GM19372 (cell line): ENCODE data around the gene PTPRG.

Experiments
- ATAC-seq: cut with Tn5 transposase; IDR thresholded peaks from one replicate; pipeline ENCODE4 v1.9.1; 2021; ENCODE audit warnings: mild to moderate bottlenecking, low read depth, moderate library complexity; ENCODE audit not compliant: unreplicated experiment

Gene PTPRG

DNA sequence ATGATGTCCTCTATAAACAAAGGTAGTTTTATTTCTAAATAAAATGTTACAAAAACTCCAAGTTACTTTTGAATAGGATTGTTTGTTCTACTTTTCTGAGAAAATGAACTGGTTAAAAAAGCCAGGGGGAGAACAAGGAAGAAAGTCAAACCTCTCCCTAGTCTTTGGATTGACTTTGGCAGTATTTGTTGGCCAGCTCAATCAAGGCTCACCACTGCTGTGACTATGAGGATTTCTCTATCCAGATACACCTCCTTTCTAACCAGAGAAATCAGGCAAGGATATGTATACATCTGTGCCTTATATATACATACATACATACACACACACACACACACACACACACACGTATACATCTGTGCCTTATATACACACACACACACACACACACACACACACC lies 704.2 kb downstream of the PTPRG start:
- ATAC-seq = no peak

DNA sequence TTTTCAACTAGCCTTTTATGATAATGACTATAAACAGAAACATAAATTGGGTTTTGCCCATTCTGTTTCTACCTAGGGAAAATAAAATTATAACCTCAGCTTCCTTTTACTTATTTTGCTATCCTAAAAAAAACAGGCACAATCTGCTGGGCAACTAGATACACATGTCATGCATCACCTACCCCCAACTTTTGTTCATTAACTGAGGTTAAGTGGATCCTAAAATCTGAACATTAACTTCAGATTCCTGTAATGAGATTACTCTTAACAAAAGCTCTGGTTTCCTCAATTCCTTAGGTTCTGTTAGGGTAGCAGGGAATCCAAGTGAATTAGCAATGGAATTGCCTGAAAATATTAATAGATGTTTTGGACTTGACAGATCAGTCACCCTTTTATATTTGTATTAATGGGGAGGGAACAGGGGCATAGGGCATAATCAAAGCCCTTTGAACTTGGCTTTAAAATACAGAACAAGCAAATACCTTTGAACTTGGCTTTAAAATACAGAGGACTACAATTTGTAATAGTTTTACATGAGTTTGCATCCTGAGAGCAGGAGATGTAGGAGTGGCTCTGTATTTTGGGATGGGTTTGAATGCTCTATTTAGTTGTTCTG lies 705.4 kb downstream of the PTPRG start:
- no peak for ATAC-seq

DNA sequence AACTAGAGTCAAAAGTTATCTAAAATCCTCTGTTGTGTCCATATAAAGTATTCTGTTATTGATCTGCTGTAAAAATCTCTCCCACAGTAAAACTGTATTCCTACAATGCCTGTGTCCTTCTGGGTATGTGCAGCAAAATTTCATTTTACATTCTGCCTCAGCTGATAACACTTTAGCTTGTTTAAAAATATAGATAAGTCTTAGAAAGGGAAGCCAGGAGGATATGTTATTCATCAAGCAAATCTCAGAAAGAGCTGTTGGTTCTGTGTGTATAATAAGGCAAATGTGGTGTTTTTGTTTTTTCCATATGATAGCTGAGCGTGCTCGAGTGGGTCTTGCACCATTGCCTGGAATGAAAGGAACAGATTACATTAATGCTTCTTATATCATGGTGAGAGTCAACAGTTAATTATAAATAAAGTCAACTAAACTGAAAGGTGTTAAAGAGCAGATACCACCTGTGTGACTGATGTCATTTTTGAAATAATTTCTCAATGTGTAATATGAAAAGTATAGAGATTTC lies 715.3 kb downstream of the PTPRG start:
- no peak for ATAC-seq

DNA sequence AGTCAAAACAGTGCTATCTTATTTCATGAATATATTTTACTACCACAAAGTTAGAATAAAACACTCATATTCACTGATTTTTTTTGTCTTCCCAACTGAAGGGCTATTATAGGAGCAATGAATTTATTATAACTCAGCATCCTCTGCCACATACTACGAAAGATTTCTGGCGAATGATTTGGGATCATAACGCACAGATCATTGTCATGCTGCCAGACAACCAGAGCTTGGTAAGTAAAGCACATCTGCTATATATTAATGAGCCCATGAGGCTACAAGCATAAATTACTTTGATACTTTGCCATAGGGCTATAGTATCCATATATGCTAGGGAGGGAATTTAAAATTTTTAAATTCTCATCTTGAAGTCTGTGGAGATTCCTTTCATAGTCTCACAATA lies 716.1 kb downstream of the PTPRG start:
- ATAC-seq = no peak

DNA sequence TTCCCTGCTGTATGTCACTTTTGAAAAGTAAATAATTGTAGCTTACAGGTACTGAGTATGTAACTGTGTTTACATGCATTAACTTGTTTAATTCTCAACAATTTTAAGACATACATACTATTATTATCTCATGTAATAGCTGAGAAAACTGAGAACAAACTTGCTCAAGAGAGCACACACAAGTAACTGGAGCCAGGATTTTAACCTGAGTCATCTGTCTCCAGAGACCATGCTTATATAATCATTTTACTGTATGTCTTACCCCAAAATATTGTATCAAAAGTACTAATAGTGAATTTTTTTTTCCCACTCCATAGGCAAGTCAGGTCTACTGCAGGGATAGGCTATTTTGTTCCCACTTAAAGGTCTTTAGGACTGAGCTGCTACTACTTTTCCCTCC lies 716.6 kb downstream of the PTPRG start:
- ATAC-seq = no peak

DNA sequence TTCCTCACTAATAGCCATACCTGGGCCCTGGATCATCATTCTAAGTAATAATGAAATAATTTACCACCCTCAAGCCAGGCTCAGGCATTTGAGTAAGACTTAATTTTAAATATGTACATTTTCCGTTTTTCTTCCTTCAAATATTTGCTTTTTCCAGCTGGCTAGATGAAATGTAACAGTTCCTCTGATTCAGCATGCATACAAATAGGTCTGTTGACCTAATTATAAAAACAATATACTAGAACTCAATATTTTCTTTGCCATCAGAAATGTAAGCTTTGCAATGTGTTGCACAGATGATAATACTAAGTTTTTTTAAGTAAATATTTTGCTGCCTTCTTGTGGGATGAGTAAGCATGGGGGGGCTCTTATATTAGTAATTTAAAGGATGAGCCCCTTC lies 720.4 kb downstream of the PTPRG start:
- ATAC-seq = no peak

DNA sequence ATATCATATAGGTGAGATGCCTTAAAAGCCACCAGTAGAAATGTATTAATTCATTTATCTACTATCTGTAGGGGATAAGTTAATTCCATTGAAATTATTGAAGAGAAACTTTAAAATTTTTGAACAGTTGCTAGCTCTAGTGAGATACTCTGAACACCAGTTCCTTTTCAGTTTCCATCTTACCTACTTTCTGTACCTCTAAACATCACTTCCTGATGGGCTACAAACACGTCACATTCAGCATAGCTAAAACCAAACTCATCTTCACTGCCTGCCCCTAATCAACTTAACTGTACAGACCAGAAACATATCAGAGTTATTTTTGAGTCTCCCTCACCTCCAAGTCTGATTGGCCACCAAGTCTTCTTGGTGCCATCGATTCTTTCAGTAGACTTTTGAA lies 723.1 kb downstream of the PTPRG start:
- ATAC-seq = no peak

DNA sequence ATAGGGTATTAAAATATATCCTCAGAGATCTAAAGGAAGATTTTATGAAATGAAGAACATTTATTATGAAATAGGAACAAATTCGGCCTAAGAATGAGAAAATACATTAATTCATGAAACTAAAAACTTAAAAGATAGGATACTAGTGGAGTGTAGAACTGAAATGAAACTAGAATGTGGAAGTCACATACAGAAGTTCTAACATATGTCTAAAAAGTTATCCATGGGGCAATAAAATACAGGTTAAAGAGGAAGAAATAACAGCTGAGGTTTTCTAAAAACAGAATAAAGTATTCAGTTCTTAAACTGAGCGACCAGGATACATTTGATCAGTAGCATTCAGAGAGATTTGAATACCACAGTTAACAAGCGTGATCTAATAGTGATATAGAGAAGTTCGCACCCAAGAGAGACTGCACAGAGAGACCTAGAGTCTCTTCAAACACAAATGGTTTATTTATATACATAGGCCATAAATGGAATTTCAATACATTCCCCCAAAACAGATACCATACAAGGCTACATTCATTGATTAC lies 726.1 kb downstream of the PTPRG start:
- ATAC-seq = no peak

DNA sequence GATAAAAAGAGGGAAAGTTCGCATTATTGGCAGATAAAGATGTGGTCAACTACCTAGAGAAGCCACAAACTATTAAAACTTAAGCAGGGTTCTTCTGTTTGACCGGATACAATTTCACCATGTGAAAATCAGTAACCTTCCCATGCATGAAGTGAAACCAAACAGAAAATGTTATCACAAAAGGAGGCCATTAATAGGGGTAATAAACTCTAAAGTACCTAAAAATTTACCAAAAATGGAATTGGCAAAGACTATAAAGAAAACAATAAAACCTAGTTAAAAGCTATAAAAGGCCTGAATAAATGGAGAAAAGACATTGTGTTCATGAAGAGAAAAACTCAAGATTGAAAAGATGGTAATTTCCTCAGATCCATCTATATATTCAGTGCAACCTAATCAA lies 728.6 kb downstream of the PTPRG start:
- ATAC-seq = no peak

DNA sequence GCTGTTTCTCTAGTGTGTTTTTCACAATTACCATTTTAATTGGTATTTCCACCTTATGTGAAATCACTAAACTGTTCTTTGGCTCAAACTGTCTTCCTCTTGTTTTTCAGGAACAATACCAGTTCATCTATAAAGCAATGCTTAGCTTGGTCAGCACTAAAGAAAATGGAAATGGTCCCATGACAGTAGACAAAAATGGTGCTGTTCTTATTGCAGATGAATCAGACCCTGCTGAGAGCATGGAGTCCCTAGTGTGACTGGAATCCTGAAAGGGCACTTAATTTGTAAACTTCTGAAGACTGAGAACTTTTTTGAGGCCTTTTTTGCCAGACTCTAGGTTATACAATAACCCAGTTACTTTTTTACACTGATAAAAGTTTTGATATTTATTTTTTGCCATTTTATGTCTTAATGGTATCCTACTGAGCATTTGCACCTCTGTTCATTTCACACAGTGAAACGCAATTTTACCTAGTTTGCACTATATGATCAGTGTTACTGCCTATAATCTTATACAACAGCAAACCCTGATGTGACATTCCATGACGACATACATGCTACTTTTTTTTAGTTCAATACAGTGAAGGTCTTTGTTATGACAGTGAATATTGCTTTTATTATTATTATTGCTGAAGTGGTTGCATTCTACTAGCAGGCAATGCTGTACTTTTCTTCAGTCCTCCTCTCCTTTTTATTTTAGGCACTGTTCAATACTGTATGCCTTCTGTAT lies 731.8 kb downstream of the PTPRG start:
- ATAC-seq = no peak

DNA sequence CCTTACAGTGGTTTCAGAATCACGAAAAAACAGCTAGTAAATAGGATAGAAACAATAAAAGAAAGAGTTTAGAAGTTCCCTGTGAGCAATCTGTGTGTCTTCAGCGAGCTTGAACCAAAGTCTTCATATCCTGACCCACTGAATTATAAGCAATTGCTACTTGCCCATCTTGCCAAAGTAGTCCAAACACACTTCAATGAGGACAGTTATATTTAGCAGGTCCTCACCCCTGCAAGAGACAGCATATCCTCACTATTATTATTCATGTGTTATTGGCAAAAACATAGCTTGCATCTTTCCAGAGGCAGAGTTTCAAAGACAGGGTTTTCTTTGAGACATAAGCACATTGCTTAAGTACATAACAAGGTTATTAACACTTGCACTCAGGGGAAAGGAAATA lies 734.2 kb downstream of the PTPRG start:
- no peak for ATAC-seq

DNA sequence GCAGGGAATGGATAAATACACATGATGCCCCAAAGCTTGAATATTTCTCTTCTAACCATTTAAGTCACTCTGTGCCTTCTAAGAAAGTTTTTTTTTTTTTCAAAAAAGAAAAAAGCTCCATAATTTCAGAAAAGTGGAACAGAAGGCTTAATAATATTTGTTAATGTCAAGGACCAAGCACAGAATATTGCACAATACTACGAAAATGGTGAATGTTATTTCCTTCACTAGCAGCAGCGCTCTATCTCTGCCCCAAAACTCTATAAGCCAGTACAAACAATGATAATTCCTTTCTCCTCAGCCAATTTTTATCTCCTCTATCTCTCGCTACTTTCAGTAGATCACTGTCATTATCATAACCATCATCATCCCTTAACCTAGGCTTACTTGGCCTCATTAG lies 739.2 kb downstream of the PTPRG start:
- ATAC-seq = no peak

DNA sequence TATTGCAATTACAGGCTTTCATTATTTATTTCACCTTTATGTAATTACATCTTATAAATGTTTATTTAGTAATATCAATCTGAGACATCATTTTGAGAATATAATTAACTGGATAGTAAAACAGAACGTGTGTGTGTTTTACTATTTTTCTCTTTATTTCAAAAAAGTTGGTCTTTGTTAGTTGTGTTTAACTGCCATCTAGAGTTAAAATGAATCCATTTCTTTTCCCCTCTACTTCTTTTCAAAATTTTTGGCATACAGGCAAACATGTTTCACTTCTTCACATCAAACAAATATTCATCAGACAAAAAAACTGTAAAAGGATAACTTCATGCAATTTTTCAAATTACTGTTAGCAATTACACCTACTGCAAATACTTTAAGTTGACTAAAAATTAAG lies 750.8 kb downstream of the PTPRG start:
- no peak for ATAC-seq

DNA sequence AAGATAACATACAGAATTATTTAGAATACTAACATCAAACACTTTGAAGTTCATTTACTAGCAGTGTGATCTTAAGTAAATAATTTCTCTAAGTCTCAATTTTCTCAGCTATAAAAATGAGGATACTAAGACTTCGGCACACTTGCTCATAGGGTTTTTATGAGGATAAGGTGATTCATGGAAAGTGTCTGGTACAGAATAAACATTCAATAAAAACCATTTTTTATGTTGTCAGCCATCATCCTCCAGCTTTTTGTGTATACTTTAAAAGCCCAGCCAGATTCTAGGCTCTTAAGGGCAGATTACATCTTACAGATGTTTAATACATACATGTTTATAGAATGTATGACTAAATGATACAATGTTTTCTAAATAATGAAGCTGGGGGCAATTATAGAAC lies 755.2 kb downstream of the PTPRG start:
- ATAC-seq = no peak

DNA sequence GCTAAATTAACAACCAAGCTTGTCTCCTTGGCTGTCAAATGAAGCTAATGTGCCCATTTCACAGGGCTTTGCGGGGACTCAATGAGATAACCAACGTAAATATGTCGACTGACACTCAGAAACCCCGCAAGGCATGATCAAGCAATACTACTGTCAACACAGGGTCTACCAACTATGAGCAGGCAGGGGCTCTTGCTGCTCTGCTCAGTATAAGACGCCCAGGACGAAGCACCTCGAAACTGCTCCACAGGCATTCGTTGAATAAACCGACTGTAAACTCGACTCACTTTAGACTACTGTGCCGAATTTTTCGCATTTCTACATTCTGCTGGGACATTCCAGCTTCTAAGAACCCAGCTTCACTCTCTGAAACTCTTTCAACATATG lies 757.0 kb downstream of the PTPRG start:
- ATAC-seq = no peak

DNA sequence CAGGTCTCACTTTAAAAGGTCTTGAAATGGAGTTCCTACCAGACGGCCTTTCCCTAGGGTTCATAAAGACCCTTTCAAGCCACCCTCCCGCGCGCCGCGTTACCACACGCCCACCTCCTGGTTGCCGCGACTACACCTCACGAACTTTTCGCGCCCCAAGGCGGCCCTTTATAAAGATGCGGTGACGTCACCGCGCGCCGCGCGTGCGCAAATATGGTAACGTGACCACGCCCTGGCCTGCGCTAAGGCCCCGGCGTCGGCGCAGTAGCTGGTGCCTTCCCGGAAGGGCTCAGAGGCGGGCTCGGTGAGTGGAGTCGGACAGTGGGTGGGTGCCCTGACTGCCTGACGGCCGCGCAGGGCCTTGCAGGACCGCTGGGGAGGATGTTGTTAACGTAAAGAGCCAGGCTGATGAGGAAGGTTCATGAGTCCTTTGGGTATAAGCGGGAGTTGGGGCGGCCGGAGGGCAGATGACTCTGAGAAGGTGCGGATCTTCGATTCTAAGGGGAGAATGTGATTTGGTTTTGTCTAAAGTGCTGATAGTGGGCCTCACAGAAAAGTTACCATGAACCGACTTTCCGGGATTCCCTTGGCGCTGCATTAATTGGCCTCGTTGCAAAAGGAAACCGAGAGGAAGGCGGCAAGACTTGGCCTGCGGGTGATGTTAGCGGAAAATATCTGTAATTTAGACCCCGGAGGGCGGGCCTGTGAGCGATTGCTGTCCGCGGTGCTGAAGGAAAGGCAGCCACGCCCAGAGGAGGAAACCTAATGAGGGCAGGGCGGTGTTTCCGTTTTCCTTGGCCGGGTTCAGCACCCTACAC lies 757.6 kb downstream of the PTPRG start:
- peak; percentile 88 for ATAC-seq

DNA sequence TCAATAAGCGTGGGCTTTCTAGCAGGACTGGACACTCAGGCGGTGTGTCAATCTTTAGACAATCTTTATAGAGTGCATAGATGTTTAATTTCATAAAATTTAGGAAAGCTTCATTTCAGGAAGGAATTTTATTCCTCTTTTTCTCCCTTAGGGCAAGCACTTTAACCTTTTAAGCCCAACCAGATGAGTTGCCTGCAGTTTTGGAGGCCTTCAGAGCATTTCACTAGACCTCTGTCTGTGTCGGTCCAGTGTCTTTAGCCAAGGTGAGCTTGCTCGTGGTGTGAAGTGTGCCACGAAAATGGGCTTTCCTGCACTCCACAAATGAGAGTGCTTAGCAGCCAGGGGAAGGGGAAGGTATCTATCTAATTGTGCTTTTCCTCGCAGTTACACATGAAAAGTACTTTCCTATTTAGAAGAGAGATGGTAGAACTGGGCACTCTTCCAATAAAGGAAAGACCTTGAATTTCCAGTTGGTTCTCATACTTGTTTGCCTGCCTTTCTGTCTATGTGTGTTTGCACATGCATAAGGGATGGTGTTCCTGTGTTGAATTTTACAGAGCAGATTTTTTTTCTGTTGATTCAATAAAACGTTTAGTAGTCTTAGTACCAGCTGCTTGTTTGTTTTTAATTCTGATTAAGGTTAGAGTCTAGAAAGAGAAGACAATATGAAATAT lies 758.3 kb downstream of the PTPRG start:
- ATAC-seq = no peak

DNA sequence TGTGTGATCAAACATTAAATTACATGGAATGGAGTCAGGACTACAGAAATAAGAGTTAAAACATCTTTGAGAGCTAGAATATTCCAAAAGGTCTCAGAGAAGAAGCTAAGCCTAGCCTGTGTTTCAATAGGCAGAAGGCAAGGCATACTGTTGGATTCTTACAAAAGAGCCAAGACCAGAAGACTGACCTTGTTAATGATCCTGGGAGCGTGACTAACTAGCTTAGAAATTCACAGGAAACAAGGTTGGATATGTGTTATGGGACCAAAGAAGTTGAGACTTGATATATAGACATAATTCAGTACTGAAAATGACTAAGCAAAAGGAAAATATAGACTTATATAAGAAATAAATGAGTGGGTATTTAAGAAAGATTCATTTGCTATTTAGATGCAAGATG lies 761.9 kb downstream of the PTPRG start:
- no peak for ATAC-seq

DNA sequence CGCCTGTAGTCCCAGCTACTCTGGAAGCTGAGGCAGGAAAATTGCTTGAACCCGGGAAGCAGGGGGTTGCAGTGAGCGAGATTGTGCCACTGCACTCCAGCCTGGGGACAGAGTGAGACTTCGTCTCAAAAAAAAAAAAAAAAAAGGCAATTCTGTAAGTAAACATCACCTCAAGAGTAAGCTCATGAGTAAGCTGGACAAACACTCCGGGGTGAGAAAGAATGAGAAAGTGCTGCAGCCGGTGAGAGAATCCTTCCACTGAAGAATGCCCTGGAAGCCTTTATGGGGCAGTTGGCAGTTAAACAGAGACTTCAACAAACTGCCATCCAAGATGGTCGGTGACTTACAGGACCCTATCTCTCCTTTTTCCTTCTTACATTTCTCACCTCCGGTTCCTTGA lies 764.5 kb downstream of the PTPRG start:
- ATAC-seq = no peak

DNA sequence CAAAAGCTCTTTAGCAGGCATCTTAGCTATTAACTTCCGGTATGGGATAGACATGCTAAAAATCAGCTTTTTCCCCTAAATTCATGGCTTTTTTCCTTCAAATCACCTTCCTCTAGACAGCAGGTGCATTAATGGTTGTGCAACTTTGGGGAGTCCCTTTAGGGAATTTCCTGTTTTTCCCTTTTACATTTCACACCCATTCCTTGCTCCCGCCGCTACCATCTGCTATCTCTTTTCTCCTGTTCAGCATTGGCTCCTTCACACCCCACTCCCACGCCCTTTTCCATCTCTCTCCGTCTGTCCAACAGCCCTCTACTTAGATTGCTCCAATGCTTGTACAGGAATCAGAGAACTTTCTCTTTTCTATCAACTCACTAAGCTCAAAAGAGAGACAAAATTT lies 768.6 kb downstream of the PTPRG start:
- no peak for ATAC-seq

DNA sequence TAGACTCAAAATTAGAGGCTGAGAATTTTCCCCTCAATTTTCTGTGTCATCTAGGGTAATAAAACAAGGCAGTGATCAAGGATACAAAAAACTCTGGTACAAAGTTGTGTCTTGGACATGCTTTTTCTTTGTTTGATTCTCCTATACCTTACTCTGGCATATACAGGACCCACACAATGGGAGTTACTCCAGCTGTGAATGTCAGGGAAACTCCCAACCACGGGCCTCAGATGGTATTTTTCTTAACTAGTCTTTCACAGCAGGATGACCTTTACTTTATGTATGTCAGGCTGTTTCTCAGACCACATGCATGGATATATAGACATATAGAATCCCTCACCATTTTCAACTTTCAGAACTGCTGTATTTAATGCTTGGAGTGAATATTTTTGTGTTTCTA lies 770.6 kb downstream of the PTPRG start:
- no peak for ATAC-seq
